Progenitor cell of endocrine pancreas (in vitro differentiated cells): ENCODE results near the gene KAZN. TPM values are rescaled to one million over a fixed set of nuclear protein-coding genes. Genes with fewer than 3 reads are reported as not detected.
A peak's percentile ranks its signal among the peaks of the same experiment; 100 is the strongest.

ENCODE experiments used
- DNase-seq: peaks from one replicate; pipeline ENCODE4 v3.0.0; 2021; ENCODE audit warnings: low spot score; ENCODE audit not compliant: unreplicated experiment
- H3K27ac Mint-ChIP-seq: 2 replicates; pipeline ENCODE4 v1.8.0; 2021; ENCODE audit warnings: mild to moderate bottlenecking, moderate library complexity, mixed read lengths
- H3K27me3 Mint-ChIP-seq: 2 replicates; pipeline ENCODE4 v1.8.0; 2021; ENCODE audit warnings: mixed read lengths
- H3K36me3 Mint-ChIP-seq: 2 replicates; pipeline ENCODE4 v1.8.0; 2022; ENCODE audit warnings: mixed read lengths; ENCODE audit not compliant: insufficient read depth
- H3K4me1 Mint-ChIP-seq: 2 replicates; pipeline ENCODE4 v1.8.0; 2021; ENCODE audit warnings: low read depth, mixed read lengths
- H3K4me3 Mint-ChIP-seq: 2 replicates; pipeline ENCODE4 v1.8.0; 2021; ENCODE audit warnings: low read depth, mild to moderate bottlenecking, moderate library complexity, mixed read lengths
- H3K9me3 Mint-ChIP-seq: 2 replicates; pipeline ENCODE4 v1.8.0; 2021; ENCODE audit warnings: low read depth, mixed read lengths
- total RNA-seq: library from RNA; stranded (reverse); gene quantifications from 2 replicates; pipeline ENCODE4 v1.2.1, GENCODE V29; 2021
- TF ChIP-seq, protein P1 (sequence below): fragments of 200-600 bp; sonication (generic); IDR thresholded peaks from one replicate; pipeline ENCODE4 v1.5.0; 2021; ENCODE audit warnings: antibody characterized with exemption, mild to moderate bottlenecking; ENCODE audit not compliant: unreplicated experiment

The KAZN gene
- total RNA-seq, 1 donor from 2014 or later: 12.9 TPM

DNA sequence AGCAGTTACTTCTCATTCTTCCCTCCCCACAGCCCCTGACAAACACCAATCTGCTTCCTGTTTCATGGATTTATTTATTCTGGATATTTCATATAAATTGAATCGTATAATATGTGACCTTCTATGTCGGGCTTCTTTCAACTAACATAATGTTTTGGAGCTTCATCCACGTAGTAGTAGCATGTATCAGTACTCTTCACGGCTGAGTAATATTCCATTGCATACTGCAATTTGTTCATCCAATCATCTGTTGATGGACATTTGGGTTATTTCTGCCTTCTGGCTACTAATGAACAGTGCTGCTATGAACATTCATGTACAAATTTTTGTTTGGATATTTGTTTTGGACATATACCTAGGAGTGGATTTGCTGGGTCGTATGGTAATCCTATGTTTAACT is 1.9 kb upstream of the KAZN start:
- peaks cover 26% of the 10 kb centered on the region for H3K4me1 Mint-ChIP-seq
- no peak for DNase-seq
- no peaks in the 10 kb centered on the region for H3K9me3 Mint-ChIP-seq
- H3K36me3 Mint-ChIP-seq: no peaks in the 10 kb centered on the region
- no peak overlapping the region for H3K4me3 Mint-ChIP-seq
- TF ChIP-seq, protein P1, sequence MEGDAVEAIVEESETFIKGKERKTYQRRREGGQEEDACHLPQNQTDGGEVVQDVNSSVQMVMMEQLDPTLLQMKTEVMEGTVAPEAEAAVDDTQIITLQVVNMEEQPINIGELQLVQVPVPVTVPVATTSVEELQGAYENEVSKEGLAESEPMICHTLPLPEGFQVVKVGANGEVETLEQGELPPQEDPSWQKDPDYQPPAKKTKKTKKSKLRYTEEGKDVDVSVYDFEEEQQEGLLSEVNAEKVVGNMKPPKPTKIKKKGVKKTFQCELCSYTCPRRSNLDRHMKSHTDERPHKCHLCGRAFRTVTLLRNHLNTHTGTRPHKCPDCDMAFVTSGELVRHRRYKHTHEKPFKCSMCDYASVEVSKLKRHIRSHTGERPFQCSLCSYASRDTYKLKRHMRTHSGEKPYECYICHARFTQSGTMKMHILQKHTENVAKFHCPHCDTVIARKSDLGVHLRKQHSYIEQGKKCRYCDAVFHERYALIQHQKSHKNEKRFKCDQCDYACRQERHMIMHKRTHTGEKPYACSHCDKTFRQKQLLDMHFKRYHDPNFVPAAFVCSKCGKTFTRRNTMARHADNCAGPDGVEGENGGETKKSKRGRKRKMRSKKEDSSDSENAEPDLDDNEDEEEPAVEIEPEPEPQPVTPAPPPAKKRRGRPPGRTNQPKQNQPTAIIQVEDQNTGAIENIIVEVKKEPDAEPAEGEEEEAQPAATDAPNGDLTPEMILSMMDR: no peak
- H3K27ac Mint-ChIP-seq: no peak overlapping the region
- peaks cover 39% of the 10 kb centered on the region for H3K27me3 Mint-ChIP-seq

DNA sequence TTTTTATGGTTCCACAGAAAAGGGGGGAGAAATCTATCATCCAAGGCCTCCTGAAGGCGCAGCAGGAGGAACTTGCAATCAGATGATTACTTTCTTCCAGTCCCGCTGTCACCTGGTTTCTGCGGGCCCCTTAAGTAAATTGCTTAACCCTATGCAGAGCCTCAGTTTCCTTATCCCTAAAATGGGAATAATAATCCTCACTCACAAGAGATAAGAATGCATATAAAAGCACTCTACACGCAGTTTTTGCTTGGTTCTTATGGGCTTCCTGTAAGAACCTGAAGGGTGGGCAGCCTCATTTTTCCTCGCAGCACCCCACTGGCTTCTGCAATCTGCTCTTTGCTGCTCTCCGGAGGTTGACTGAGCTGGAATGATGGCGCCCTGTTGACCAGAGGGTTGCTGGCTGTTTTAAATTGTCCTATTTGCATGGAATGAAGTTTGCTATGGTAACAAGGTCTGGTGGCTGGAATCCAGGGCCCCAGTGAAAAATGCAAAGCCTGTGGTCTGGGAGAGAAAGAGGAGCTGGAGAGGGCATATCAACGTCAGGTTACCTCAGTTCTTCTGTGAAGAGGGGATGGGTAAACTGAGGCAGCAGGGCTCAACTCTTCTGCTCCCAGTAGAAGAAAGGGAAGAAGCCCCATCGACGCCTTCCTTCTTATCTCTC is 1.0 kb upstream of the KAZN start:
- TF ChIP-seq, protein P1: no peak
- peaks cover 39% of the 10 kb centered on the region for H3K27me3 Mint-ChIP-seq
- H3K9me3 Mint-ChIP-seq: no peaks in the 10 kb centered on the region
- peak overlapping the region; percentile 93 for H3K27ac Mint-ChIP-seq
- H3K4me1 Mint-ChIP-seq: peaks cover 29% of the 10 kb centered on the region
- peak overlapping the region; percentile 85 for H3K4me3 Mint-ChIP-seq
- DNase-seq: no peak
- no peaks in the 10 kb centered on the region for H3K36me3 Mint-ChIP-seq

DNA sequence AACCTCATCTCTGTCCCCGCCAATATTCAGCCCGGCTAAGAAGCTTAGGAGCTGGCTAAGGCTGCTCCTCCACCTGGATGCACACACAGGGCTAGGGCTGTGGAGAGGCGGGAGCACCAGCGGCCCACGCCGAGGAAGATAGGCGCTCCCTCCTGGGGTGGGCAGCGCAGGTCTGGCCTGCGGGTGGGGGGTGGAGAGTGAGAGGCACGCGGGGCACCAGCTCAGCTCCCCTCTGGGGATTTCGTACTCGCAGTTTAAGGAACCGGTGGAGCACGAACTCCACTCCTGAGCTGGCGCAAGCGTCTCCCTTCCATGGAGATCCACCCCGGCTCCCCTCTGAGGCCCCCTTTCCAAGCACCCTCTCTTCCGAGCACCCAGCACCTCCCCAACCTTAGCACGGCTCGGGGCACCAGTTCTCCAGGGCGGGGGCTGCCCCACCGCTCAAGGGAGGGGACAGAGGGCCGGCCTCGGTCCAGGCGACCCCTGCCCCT is 433 bp upstream of the KAZN start:
- peak; percentile 39 for DNase-seq
- H3K36me3 Mint-ChIP-seq: no peaks in the 10 kb centered on the region
- H3K27me3 Mint-ChIP-seq: peaks cover 36% of the 10 kb centered on the region
- peak overlapping the region; percentile 93 for H3K27ac Mint-ChIP-seq
- peak overlapping the region; percentile 85 for H3K4me3 Mint-ChIP-seq
- peaks cover 29% of the 10 kb centered on the region for H3K4me1 Mint-ChIP-seq
- TF ChIP-seq, protein P1: no peak
- no peaks in the 10 kb centered on the region for H3K9me3 Mint-ChIP-seq

DNA sequence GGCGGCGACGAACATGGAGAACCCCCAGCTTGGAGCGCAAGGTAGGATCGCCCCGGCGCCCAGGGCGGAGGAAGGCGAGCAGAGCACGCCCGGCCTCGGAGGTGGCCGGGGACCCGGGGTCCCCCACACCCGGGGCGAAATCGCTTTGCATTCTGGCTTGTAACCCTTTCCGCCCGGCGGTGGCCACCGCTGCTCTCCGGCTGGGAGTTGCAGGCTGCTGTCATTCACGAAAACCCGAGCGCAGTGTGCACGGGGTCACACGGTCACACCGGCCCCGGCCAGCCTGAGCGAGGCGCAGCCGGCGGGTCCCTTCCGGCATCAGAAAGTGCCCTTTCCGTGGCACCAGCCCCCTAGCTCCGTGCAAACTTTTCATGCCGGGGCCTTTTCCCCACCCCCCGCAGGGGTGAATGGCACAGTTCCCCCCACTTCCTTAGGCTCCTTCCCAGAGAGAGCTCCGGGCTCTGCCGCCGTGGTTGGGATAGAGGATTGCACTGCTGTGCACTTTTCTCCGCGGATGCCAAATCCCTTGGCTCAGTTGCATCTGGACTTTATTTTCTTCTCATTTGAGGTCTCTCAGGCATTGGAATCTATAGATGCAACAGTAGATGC is 802 bp downstream of the KAZN start:
- H3K27me3 Mint-ChIP-seq: peaks cover 26% of the 10 kb centered on the region
- no peaks in the 10 kb centered on the region for H3K36me3 Mint-ChIP-seq
- peak; percentile 22 for DNase-seq
- H3K27ac Mint-ChIP-seq: peak overlapping the region; percentile 89
- peak overlapping the region; percentile 84 for H3K4me3 Mint-ChIP-seq
- H3K9me3 Mint-ChIP-seq: no peaks in the 10 kb centered on the region
- TF ChIP-seq, protein P1: no peak
- peaks cover 29% of the 10 kb centered on the region for H3K4me1 Mint-ChIP-seq

DNA sequence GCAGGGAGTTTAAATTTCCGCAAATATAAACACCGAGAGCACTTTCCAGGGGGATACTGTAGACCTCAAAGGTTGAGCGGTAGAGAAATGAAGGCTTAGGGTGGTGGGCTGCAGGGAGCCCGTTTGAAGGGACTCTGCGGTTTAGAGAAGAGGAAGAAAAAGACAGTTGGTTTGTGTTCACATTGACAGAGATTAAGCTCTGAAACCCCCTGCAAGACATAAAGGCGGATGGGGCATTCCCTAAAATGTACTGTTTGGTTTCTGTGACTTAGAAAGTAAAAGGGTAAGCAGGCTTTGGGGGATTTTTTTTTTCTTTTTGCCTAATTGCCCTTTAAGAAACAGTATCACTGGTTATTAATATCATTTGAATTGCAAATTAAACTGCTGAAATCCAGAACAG is 1.3 kb downstream of the KAZN start:
- Mint-ChIP-seq H3K4me1 (peaks cover 29% of the 10 kb centered on the region), H3K36me3 (no peaks in the 10 kb centered on the region), H3K27ac (peak overlapping the region; percentile 89), H3K27me3 (peaks cover 26% of the 10 kb centered on the region), H3K9me3 (no peaks in the 10 kb centered on the region), H3K4me3 (peak overlapping the region; percentile 84)
- DNase-seq: no peak
- TF ChIP-seq, protein P1: no peak
